Activated effector memory CD4-positive, alpha-beta T cell treated with Interleukin-2 at 50 U/mL for 16 hours (primary cell): ENCODE results near the gene KRT31.
"Not testable (repeated sequence)": the region's sequence is repeated elsewhere in the genome, so short reads cannot be mapped to it uniquely, and the experiment has no call there.

Source experiments
- DNase-seq: peaks from one replicate; pipeline ENCODE4 v3.0.0-alpha.2; 2020

The KRT31 gene

GRCh38 chr17:41396996-41397660, at the start of gene KRT31:
KRT31 (minus strand) TSS chr17:41397608; CDS start chr17:41397539, 69 bp downstream.
- no peak for DNase-seq

GRCh38 chr17:41446806-41447205, 49.4 kb upstream of the KRT31 start:
- no peak for DNase-seq

GRCh38 chr17:41444640-41445039, 47.2 kb upstream of the KRT31 start:
- no peak for DNase-seq

- no peak for DNase-seq
These were observed 46.8 kb upstream of the KRT31 start for GRCh38 chr17:41444186-41444585.

- DNase-seq: no peak
These were observed 45.3 kb upstream of the KRT31 start for GRCh38 chr17:41442739-41443138.

GRCh38 chr17:41440531-41441033, 43.2 kb upstream of the KRT31 start, which contains the start of gene KRT38:
KRT38 (minus strand) TSS chr17:41440983; CDS start chr17:41440921, 62 bp downstream.
- no peak for DNase-seq

GRCh38 chr17:41439375-41439774, 42.0 kb upstream of the KRT31 start:
- DNase-seq: no peak

GRCh38 chr17:41437769-41438168, 40.4 kb upstream of the KRT31 start:
- DNase-seq: no peak

- DNase-seq: no peak
These were observed 39.8 kb upstream of the KRT31 start for GRCh38 chr17:41437254-41437653.

GRCh38 chr17:41434415-41434814, 37.0 kb upstream of the KRT31 start:
- DNase-seq: no peak

GRCh38 chr17:41434005-41434404, 36.6 kb upstream of the KRT31 start:
- no peak for DNase-seq

- DNase-seq: no peak
These were observed 36.2 kb upstream of the KRT31 start for GRCh38 chr17:41433586-41433985.

- DNase-seq: not testable (repeated sequence)
These were observed 33.0 kb upstream of the KRT31 start for GRCh38 chr17:41430376-41430775.

GRCh38 chr17:41429667-41430066, 32.3 kb upstream of the KRT31 start:
- no peak for DNase-seq

GRCh38 chr17:41428591-41429291, 31.3 kb upstream of the KRT31 start:
- DNase-seq: no peak

- DNase-seq: no peak
These were observed 26.8 kb upstream of the KRT31 start, which contains the start of gene KRT37 for GRCh38 chr17:41424111-41424635. KRT37 (minus strand) TSS chr17:41424585; CDS start chr17:41424523, 62 bp downstream.

- not testable (repeated sequence) for DNase-seq
These were observed 25.2 kb upstream of the KRT31 start for GRCh38 chr17:41422586-41422985.

- no peak for DNase-seq
These were observed 24.2 kb upstream of the KRT31 start for GRCh38 chr17:41421617-41422016.

- no peak for DNase-seq
These were observed 23.7 kb upstream of the KRT31 start for GRCh38 chr17:41421116-41421515.

- no peak for DNase-seq
These were observed 22.7 kb upstream of the KRT31 start for GRCh38 chr17:41420134-41420533.

- DNase-seq: no peak
These were observed 22.3 kb upstream of the KRT31 start for GRCh38 chr17:41419716-41420115.

GRCh38 chr17:41418116-41418860, 20.9 kb upstream of the KRT31 start:
- DNase-seq: no peak

- DNase-seq: no peak
These were observed 20.2 kb upstream of the KRT31 start for GRCh38 chr17:41417576-41418015.
